Activated CD4-positive, alpha-beta memory T cell treated with anti-CD3 and anti-CD28 coated beads for 36 hours (primary cell): ENCODE data around the gene DNAJB14. TPM values are rescaled to one million over a fixed set of nuclear protein-coding genes. Genes with fewer than 3 reads are reported as not detected.

ENCODE experiments used
- CTCF ChIA-PET: fragments of 350-600 bp; sonication (Branson Sonifier 250); formaldehyde crosslinking; loops from one replicate; lab custom pipeline; 2021; ENCODE audit warnings: antibody characterized with exemption, inconsistent platforms; lab: Charles Lee
- POLR2A ChIA-PET: fragments of 350-600 bp; sonication (Branson Sonifier 250); formaldehyde crosslinking; loops from one replicate; lab custom pipeline; 2021; ENCODE audit warnings: antibody characterized with exemption; lab: Charles Lee
- DNase-seq: peaks from one replicate; pipeline ENCODE4 v3.0.0-alpha.2; 2020
- H3K27ac Mint-ChIP-seq: one replicate; pipeline ENCODE4 v1.8.0; 2021; ENCODE audit warnings: mixed read lengths
- H3K27me3 Mint-ChIP-seq: one replicate; pipeline ENCODE4 v1.8.0; 2021; ENCODE audit warnings: mixed read lengths
- H3K36me3 Mint-ChIP-seq: one replicate; pipeline ENCODE4 v1.8.0; 2021; ENCODE audit warnings: mixed read lengths
- H3K4me1 Mint-ChIP-seq: one replicate; pipeline ENCODE4 v1.8.0; 2021; ENCODE audit warnings: low read depth, mixed read lengths
- H3K4me3 Mint-ChIP-seq: one replicate; pipeline ENCODE4 v1.8.0; 2021; ENCODE audit warnings: mild to moderate bottlenecking, mixed read lengths
- H3K9me3 Mint-ChIP-seq: one replicate; pipeline ENCODE4 v1.8.0; 2021; ENCODE audit warnings: mixed read lengths
- intact Hi-C: fragments of 100-400 bp; cut with micrococcal nuclease; formaldehyde crosslinking; loops from one replicate; pipeline ENCODE4 v1.15.1; 2023
- total RNA-seq, 2 experiments: library from RNA; stranded (reverse); gene quantifications; one replicate each; pipeline ENCODE4 v1.2.3, GENCODE V29; 2021

Gene DNAJB14
- total RNA-seq: 10 to 100 TPM; 39.8 to 40.4 TPM

DNA sequence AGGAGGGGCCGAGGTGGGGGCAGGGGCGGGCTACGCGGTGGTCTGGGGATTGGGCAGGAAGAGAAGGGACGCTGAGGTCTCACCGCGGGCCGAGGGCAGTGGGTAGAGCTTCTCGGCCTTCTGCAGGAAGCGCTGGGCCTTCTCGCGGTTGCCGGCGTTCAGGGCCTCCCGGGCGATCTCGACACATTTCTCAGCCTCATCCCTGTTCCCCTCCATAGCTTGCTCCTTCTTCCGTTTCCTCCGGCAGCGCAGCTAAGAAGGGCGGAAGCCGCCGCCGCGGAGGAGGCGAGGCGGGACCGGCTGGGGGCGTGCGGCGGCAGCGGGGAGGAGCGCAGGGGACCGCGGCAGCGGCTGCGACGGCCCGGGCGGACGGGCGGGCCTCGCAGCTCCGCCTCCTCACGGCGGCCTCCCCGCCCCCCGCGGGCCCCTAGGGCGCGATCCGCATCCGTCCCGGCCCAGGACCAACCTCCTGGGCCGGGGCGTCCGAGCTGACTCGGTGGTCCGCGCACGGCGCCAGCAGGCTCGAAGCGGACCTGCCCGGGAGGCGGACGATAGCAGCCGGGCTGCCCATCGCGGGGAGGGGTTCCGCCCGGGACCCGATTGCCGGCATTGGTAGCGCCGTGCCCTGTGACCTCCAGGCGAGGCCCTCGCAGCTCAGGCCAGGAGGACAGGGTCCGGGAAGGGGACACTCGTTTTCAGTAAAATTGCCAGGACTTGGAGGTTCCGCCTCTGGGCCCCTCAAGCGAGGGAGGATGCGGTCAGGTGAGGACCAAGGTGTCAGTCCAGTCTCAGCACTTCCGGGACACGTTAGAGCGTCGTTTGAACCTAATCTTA lies at the start of gene DNAJB14:
Gene DNAJB14, minus strand, starts transcription at position 263 of the 834 bp plus-strand sequence. Its CDS starts 47 bp downstream, at position 216.
- Mint-ChIP-seq H3K4me3 (peak within 1 kb of the TSS; percentile 99), H3K9me3 (no peaks in the 10 kb centered on the region), H3K27ac (peak within 1 kb of the TSS; percentile 95), H3K4me1 (peaks cover 49% of the 10 kb centered on the region), H3K27me3 (no peaks in the 10 kb centered on the region), H3K36me3 (peaks cover 32% of the 10 kb centered on the region)
- POLR2A ChIA-PET: interaction anchor here (0.5 to 3.0 kb wide), 7 partner anchors 19 to 135 kb away, joined by 3 to 15 read pairs (median 7); partner anchors contain the start of genes DAPP1 and LAMTOR3
- peak; percentile 86 for DNase-seq
- intact Hi-C loops: loop anchor here (10.0 kb wide), 3 partner anchors 542 to 1682 kb away; partner anchors contain the start of genes RAP1GDS1 and TSPAN5
- CTCF ChIA-PET: interaction anchor here (0.6 to 2.9 kb wide), 9 partner anchors 24 to 1659 kb away, joined by 3 to 24 read pairs (median 6); partner anchors contain the start of genes LAMTOR3 and TRMT10A

GRCh38 chr4:99991741-99992140 lies 45.3 kb upstream of the DNAJB14 start:
- intact Hi-C loops: no loop called here
- Mint-ChIP-seq H3K4me3 (no peak overlapping the region), H3K36me3 (no peaks in the 10 kb centered on the region), H3K4me1 (no peaks in the 10 kb centered on the region), H3K9me3 (no peaks in the 10 kb centered on the region), H3K27me3 (peaks cover 2% of the 10 kb centered on the region), H3K27ac (no peak overlapping the region)
- CTCF ChIA-PET: no interaction called here
- DNase-seq: no peak
- POLR2A ChIA-PET: no interaction called here

DNA sequence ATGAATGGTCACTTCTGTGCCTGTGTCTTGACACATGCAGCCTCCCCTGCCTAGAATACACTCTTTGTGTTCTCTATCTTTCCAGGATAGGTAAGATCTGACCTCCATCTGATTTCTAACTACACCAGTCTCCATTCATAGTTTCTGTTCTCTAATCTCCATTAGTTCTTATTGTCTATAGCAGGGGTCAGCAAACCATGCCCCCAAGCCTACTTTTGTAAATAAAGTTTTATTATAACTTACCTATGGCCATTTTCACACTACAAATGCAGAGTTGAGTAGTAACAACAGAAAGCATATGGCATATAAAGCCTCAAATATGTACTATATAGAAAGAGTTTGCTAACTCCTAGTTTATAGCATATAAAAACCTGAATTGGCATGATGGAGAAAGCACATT lies 41.3 kb upstream of the DNAJB14 start:
- H3K4me1 Mint-ChIP-seq: no peaks in the 10 kb centered on the region
- no peak overlapping the region for H3K4me3 Mint-ChIP-seq
- H3K27me3 Mint-ChIP-seq: peaks cover 6% of the 10 kb centered on the region
- no peaks in the 10 kb centered on the region for H3K36me3 Mint-ChIP-seq
- intact Hi-C loops: no loop called here
- CTCF ChIA-PET: no interaction called here
- no peaks in the 10 kb centered on the region for H3K9me3 Mint-ChIP-seq
- POLR2A ChIA-PET: no interaction called here
- no peak for DNase-seq
- no peak overlapping the region for H3K27ac Mint-ChIP-seq

DNA sequence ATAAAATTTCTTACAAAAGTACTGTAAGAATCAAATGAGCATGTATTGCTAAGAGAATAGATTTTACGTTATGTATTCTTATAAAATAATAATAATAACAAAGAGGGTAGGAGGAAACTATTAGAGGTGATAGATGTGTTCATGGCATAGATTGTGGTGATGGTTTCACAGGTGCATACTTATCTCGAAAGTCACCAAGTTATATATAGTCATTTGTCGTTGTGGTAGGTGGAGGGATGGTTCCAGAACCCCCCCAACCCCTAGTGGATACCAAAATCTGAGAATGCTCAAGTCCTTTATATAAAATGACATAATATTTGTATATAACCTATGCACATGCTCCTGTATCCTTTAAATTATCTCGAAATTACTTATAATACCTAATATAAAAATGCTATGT lies 40.4 kb upstream of the DNAJB14 start:
- Mint-ChIP-seq H3K4me3 (no peak overlapping the region), H3K36me3 (no peaks in the 10 kb centered on the region), H3K9me3 (no peaks in the 10 kb centered on the region), H3K4me1 (no peaks in the 10 kb centered on the region), H3K27me3 (peaks cover 6% of the 10 kb centered on the region), H3K27ac (no peak overlapping the region)
- ChIA-PET POLR2A (no interaction called here), CTCF (no interaction called here)
- intact Hi-C loops: no loop called here
- DNase-seq: no peak

DNA sequence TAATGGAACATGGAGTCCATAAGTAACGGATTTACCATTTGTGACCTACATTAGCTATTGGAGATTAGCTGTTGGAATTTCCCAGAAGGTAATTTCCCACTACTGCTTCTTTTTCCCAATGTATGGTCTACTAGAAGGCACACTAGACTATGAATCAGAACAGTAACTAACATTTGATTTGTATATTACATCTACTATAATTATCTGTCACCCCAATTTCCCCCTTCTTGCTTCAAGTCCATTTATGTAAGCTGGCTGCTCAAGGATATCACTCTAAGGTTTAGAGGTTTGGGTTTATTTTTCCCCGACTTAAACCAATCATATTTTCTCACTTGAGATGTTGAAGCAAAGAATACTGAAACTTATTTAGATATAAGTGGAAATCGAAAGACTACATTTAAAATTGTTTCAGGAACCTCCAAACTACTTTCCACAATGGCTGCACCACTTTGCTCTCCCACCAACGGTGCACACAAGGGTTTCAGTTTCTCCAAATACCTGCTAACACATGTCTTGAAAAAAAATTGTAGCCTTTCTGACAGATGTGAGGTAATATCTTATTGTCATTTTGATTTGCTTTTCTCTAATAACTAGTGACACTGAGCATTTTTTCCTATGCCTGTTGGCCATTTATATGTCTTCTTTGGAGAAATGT lies 37.0 kb upstream of the DNAJB14 start:
- CTCF ChIA-PET: no interaction called here
- DNase-seq: no peak
- H3K4me3 Mint-ChIP-seq: no peak overlapping the region
- no peaks in the 10 kb centered on the region for H3K36me3 Mint-ChIP-seq
- no peak overlapping the region for H3K27ac Mint-ChIP-seq
- no peaks in the 10 kb centered on the region for H3K4me1 Mint-ChIP-seq
- POLR2A ChIA-PET: no interaction called here
- peaks cover 8% of the 10 kb centered on the region for H3K27me3 Mint-ChIP-seq
- intact Hi-C loops: no loop called here
- H3K9me3 Mint-ChIP-seq: no peaks in the 10 kb centered on the region

DNA sequence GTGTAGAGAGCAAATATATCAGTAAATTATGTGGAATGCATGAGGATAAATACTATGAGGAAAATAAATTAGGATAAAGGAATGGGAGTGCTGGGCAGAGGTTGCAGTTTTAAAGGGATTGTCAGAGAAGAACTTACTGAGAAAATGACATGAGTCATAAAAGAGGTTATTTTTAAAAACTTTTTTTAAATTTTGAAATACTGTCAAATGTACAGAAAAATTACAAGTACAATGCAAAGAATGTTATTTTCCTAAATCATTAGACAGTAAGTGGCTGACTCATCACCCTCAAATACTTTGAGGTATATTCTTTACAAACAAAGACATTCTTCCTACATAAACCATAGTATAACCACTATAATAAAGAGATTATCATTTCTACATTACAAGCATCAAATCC lies 33.5 kb upstream of the DNAJB14 start:
- intact Hi-C loops: no loop called here
- POLR2A ChIA-PET: no interaction called here

DNA sequence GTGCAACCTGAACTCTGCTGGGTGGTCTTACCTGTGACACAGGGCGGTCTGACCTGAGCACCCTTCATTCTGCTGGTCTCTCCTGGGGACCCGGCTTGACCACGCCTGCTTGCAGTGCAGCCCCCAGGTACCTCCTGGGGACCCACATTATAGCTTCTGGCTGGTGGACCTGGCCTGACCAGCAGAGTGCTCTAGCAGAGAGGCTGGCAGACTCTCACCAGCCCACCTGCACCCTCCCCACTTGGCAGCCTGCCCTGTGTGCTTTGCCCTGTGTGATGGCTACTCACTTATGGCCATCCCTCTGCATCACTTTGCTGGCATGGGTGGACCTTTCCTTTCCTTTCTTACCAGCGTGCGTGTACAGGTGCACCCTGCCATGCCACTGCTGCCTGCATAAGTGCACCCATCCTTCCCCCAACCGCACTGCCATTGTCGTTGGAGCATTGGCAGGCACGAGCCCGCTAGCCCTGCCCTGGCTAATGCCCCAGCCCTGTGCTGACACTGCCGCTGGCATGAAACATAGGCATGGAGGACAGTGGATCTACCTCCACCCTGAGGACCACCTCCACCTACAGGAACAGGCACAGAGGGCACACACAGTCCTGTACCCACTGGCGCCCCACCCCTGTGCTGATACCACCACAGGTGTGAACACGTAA lies 25.2 kb upstream of the DNAJB14 start:
- no peaks in the 10 kb centered on the region for H3K4me1 Mint-ChIP-seq
- POLR2A ChIA-PET: no interaction called here

More for the DNA sequence above, 33.5 kb upstream of the DNAJB14 start:
- Mint-ChIP-seq H3K36me3 (no peaks in the 10 kb centered on the region), H3K27me3 (peaks cover 4% of the 10 kb centered on the region), H3K9me3 (peaks cover 4% of the 10 kb centered on the region), H3K27ac (no peak overlapping the region), H3K4me3 (no peak overlapping the region), H3K4me1 (no peaks in the 10 kb centered on the region)
- DNase-seq: no peak
- CTCF ChIA-PET: no interaction called here

DNA sequence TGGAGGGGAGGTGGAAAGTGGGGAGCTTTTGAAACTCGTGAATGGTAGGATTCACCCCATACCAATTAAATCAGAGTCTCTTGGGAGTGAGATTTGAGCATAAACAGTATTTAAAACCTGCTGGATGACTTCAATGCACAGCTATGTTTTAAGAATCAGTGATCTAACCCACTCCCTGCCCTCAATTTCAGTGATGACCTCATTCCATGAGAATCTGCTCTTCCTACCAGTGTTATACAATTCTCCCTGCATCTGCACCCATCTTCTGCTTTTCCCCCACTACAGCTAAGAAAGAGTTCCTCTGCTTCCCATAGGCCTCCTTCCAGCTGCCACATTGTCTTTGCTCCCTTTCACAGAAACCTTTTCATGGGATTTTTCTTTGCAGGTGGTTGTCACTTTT lies 21.9 kb upstream of the DNAJB14 start:
- intact Hi-C loops: no loop called here
- Mint-ChIP-seq H3K9me3 (no peaks in the 10 kb centered on the region), H3K27ac (no peak overlapping the region), H3K4me3 (no peak overlapping the region), H3K4me1 (peaks cover 13% of the 10 kb centered on the region), H3K27me3 (peaks cover 5% of the 10 kb centered on the region), H3K36me3 (no peaks in the 10 kb centered on the region)
- ChIA-PET CTCF (no interaction called here), POLR2A (no interaction called here)
- DNase-seq: no peak

More for the DNA sequence above, 25.2 kb upstream of the DNAJB14 start:
- no peak overlapping the region for H3K4me3 Mint-ChIP-seq
- H3K36me3 Mint-ChIP-seq: no peaks in the 10 kb centered on the region
- CTCF ChIA-PET: no interaction called here
- intact Hi-C loops: no loop called here
- H3K27ac Mint-ChIP-seq: no peak overlapping the region
- peaks cover 5% of the 10 kb centered on the region for H3K27me3 Mint-ChIP-seq
- DNase-seq: no peak
- H3K9me3 Mint-ChIP-seq: peaks cover 9% of the 10 kb centered on the region

- no peak overlapping the region for H3K4me3 Mint-ChIP-seq
- intact Hi-C loops: no loop called here
- H3K9me3 Mint-ChIP-seq: no peaks in the 10 kb centered on the region
- no peaks in the 10 kb centered on the region for H3K36me3 Mint-ChIP-seq
- H3K27me3 Mint-ChIP-seq: peaks cover 5% of the 10 kb centered on the region
- H3K27ac Mint-ChIP-seq: no peak overlapping the region
- peaks cover 13% of the 10 kb centered on the region for H3K4me1 Mint-ChIP-seq
- no peak for DNase-seq
- ChIA-PET CTCF (no interaction called here), POLR2A (no interaction called here)
Observed at GRCh38 chr4:99966692-99967091, 20.3 kb upstream of the DNAJB14 start.

GRCh38 chr4:99965674-99966350 lies 19.4 kb upstream of the DNAJB14 start:
- ChIA-PET CTCF (no interaction called here), POLR2A (no interaction called here)
- Mint-ChIP-seq H3K27me3 (peaks cover 5% of the 10 kb centered on the region), H3K4me3 (no peak overlapping the region), H3K36me3 (no peaks in the 10 kb centered on the region), H3K27ac (no peak overlapping the region), H3K4me1 (peaks cover 13% of the 10 kb centered on the region), H3K9me3 (no peaks in the 10 kb centered on the region)
- intact Hi-C loops: no loop called here
- no peak for DNase-seq

GRCh38 chr4:99965173-99965572 lies 18.8 kb upstream of the DNAJB14 start:
- Mint-ChIP-seq H3K27ac (no peak overlapping the region), H3K36me3 (no peaks in the 10 kb centered on the region)
- CTCF ChIA-PET: no interaction called here

GRCh38 chr4:99961711-99962110 lies 15.3 kb upstream of the DNAJB14 start:
- ChIA-PET CTCF (no interaction called here), POLR2A (no interaction called here)
- H3K27ac Mint-ChIP-seq: no peak overlapping the region
- no peak overlapping the region for H3K4me3 Mint-ChIP-seq
- no peak for DNase-seq
- peaks cover 6% of the 10 kb centered on the region for H3K9me3 Mint-ChIP-seq
- H3K4me1 Mint-ChIP-seq: peaks cover 13% of the 10 kb centered on the region
- H3K27me3 Mint-ChIP-seq: no peaks in the 10 kb centered on the region
- intact Hi-C loops: no loop called here
- peaks cover 9% of the 10 kb centered on the region for H3K36me3 Mint-ChIP-seq

More at GRCh38 chr4:99965173-99965572, 18.8 kb upstream of the DNAJB14 start:
- Mint-ChIP-seq H3K4me1 (peaks cover 13% of the 10 kb centered on the region), H3K9me3 (no peaks in the 10 kb centered on the region), H3K27me3 (peaks cover 5% of the 10 kb centered on the region), H3K4me3 (no peak overlapping the region)
- POLR2A ChIA-PET: no interaction called here
- intact Hi-C loops: no loop called here
- no peak for DNase-seq
